SKM-1 (cell line): Measurements from ENCODE around the gene RPL41.
"Not testable (repeated sequence)": the region's sequence is repeated elsewhere in the genome, so short reads cannot be mapped to it uniquely, and the experiment has no call there.

Experiments used
- DNase-seq: peaks from one replicate; lab custom pipeline; 2025; ENCODE audit not compliant: unreplicated experiment; lab: John Stamatoyannopoulos, UW

RPL41 gene

DNA sequence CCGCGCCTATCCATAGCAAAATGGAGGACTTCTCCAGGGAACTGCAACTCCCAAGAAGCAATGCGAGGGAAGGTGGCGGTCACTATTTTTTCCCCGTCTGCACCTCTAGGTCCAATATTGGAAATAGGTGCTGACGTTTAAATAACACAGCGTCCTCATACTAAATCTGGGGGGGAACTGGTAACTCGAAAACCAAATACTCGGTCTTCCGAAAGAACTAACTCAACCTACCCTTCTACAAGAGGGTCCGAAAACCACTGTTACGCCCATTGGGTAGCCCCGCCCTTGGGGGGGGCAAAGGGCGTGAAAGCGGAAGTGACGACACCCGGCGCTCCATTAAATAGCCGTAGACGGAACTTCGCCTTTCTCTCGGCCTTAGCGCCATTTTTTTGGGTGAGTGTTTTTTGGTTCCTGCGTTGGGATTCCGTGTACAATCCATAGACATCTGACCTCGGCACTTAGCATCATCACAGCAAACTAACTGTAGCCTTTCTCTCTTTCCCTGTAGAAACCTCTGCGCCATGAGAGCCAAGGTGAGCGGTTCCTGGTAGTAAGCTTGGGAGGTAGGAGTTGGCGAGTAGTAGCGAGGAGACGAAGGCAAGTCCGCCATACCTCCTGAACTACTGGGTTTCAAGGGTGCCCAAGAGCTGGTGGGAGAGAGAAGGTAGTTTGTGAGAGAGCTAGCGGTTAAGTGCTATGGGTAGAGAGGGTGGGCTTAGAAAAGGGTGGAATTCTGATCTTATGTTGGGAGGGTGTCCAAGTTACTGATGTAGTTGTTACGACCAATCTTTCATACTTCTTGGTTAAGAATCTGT, at the start of gene RPL41:
TSS of gene RPL41 (plus strand) at position 367 of the 815 bp plus-strand sequence.
- DNase-seq, result peak; percentile 67

DNA sequence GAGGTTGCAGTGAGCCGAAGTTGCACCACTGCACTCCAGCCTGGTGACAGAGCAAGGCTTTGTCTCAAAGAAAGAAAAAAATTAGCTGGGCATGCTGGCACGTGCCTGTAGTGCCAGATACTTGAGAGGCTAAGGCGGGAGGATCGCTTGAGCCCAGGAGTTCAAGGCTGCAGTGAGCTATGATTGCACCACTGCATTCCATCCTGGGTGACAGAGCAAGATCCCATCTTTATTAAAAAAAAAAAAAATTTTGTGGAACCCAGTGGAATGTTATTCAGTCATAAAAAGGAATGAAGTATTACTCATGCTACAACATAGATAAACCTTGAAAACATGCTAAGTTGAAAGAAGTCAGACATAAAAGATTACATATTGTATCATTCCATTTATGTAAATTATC, 44.8 kb upstream of the RPL41 start:
- no peak for DNase-seq

DNA sequence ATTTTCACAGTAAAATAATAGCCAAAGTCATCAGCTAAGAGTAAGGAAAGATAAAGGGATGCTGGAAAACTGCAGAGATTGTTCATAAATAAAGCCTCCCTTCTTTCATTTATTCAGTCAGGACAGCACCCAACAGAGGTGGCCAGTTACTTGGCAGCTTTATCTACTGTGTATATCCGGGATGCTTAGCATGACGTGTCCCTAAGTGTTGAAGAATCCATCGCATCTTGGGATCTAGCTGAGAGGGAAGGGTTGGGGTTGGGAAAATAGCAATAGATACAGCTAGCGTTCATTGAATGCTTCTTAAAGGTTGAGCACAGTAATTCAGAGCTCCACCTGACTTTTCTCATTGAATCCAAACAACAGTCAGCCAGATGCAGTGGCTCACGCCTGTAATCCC, 42.0 kb upstream of the RPL41 start:
- DNase-seq, result no peak

DNA sequence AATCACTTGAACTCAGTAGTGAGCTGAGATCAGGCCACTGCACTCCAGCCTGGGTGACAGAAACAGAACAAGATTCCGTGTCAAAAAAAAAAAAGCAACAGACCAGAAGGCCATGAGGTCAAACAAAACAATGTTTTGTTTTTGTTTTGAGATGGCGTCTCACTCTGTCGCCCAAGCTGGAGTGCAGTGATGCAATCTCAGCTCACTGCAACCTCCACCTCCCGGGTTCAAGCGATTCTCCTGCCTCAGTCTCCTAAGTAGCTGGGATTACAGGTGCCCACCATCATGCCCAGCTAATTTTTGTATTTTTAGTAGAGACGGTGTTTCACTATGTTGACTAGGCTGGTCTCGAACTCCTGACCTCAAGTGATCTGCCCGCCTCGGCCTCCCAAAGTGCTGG, 38.5 kb upstream of the RPL41 start:
- not testable (repeated sequence) for DNase-seq

DNA sequence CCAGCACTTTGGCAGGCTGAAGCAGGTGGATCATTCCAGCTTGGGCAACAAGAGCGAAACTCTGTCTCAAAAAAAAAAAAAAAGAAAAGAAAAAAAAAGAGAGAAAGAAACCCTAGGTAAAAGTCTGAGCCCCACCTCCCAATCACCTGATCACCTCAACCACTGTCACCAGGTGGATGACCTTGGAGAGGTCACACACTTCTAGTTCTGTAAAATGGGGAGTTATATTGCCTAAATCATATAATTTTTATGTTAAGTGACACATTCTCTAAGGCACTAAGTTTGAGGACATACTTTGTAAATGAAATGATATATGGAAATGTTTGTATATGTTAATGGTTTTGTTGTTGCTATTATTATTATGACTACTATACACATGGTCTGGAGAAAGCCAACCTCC, 38.0 kb upstream of the RPL41 start:
- DNase-seq, result no peak

DNA sequence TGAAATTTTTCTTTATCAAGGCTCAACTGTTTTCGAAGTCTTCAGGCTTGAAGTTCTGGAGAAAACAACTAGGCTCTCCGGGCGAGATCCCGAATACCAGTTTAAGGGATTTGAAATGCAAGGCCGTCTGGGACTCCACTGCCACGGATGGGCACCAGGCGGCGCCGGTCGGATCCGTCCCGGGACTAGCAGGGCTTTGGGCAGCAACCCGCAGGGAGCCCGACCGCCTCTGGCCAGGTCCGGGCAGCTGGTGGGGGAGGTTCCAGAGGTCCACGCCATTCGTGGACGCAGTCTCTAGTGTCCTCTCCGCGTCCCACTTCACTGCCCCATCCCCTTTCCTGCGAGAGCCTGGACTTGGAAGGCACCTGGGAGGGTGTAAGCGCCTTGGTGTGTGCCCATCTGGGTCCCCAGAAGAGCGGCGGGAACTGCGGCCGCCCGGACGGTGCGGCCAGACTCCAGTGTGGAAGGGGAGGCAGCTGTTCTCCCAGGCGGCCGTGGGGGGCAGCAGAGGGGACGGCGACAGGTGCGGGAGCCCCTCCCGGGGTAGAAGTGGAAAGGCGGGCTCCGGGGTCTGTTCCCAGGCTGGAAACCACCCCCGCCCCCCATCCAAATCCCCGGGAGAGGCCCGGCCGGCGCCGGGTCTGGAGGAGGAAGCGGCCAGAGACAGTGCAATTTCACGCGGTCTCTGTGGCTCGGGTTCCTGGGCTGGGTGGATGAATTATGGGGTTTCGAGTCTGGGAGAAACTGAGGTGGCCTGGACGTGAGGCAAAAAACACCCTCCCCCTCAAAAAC, 37.3 kb upstream of the RPL41 start:
- DNase-seq, result peak; percentile 4

DNA sequence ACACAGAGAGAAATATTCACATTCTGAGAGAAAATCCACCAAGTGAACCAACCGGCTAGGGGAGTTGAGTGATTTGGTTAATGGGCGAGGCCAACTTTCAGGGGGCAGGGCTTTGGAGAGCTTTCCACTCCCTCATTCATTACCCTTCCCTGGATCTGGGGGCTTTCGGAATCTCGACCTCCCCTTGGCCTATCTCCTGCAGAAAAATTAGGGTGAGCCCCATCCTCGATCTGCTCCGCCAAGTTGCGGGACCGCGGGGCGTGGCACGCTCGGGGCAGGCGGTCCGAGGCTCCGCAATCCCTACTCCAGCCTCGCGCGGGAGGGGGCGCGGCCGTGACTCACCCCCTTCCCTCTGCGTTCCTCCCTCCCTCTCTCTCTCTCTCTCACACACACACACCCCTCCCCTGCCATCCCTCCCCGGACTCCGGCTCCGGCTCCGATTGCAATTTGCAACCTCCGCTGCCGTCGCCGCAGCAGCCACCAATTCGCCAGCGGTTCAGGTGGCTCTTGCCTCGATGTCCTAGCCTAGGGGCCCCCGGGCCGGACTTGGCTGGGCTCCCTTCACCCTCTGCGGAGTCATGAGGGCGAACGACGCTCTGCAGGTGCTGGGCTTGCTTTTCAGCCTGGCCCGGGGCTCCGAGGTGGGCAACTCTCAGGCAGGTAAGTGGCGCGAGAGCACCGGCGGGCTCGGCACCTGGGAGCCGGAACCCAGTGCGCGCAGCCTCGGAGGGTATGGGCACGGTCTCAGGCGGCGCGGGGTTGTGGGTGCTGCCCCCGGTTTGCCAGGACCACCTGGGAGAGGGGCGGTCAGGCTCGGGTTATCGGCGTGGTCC, 36.5 kb upstream of the RPL41 start, which contains the start of gene ERBB3:
TSS of gene ERBB3 (plus strand) at position 443 of the 833 bp plus-strand sequence. CDS start at position 579, 136 bp downstream.
- DNase-seq, result peak; percentile 5

DNA sequence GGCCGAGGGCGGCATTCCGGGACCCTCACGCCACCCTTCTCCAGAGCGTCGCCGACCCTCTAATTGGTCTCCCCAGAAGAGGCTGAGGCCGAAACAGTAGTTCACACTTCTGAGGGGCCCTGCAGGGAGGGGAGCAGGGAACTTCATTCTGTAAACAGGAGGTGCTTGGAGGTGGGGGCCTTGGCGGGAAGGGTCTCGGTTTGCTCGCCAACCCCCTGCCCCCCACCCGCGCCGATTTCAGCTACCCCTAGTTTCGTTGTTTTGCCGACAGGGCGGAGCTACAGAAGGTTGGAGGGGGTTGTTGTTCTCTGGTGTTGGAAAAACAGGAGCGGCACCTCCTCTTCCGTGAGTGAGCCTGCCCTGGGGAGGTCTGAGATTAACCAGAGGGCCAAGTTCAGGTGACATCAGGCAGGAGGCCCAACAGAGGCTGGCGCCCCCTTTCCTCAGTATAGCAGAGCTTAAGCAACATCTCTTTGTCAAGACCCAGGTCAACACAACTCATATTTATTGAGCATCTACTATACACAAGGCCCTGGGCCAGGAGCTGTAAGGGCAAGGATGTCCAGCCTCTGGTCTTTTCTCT, 35.8 kb upstream of the RPL41 start:
- DNase-seq, result no peak

DNA sequence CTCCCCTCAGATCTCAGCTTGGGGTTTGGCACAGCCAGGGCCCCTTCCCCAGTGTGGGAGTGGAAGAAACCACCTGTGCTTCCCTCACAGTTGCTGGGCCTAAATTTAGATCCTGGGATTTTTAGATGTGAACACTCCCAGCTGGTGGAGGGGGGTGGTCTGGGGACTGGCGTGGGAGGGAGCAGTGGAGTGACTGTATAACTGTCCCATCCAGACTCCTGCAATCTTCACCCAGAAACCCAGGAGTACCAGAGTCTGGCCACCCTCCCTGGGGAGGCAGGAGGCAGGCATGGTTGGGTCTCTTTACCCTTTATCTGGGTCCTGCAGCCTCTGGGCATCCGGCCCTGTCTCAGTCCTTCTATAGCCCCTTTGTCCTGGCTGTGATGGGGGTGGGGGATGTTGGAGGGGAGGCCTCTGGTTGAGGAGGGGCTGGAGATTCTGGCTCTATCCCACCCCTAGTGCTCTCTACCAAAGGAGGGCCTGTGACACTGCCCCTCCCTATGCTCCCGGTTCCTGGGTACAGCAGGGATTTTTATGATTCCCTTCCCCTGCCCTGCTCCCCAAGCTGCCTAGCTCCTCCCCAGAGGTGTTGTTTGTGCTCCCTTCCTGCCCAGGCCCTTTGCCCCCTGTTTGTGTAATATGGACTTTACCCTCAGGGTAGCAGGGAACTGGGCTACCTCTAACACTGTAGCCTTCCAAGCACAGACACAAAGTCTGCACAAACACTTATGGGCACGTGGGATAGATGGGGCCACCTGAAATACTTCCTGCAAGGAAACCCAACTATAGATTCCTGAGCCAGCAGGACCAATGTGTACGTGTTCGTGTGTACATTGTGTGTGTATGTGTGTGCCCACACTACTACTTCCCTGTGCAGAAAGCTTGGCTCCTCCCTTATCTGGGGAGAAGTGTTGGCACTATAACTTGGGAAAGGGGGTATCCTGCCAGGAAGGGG, 34.8 kb upstream of the RPL41 start:
- DNase-seq, result no peak

DNA sequence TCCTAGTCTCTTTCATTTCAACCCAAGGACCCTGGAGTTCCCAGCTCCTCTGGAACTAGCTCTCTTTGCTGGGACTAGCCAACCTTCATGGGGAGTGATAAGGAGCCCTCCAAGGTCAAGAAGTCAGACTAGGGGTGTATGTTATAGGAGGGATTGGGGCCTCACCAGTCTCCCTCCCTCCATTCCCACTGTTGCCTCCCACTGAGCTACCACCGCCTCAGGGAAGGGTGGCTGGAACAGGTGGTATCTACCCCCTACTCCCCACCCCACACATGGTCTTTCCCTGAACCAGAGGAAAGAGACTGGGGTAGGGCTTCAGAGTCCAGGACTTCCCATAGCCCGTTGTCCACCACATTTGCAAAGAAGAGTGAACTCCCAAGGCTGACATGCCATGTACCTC, 34.1 kb upstream of the RPL41 start:
- no peak for DNase-seq

DNA sequence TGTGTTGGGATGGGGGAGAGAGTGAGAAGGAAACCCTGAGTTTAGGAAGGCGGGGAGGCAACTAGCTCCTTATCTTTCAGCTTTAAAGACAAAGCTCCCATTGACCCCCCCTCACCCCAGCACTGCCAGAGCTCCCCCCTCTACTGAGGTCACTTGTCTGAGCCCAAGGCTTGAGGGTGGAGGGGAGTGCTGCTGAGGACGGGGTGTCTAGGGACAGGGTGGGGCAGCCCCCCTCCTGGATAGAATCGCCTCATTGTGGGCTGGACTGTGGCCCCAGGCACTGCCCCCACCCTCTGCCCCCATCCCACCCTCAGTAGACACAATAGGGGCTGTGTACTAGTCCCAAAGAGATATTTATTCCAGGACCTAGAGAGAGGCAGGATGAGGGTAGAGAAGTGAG, 33.5 kb upstream of the RPL41 start:
- DNase-seq, result no peak

DNA sequence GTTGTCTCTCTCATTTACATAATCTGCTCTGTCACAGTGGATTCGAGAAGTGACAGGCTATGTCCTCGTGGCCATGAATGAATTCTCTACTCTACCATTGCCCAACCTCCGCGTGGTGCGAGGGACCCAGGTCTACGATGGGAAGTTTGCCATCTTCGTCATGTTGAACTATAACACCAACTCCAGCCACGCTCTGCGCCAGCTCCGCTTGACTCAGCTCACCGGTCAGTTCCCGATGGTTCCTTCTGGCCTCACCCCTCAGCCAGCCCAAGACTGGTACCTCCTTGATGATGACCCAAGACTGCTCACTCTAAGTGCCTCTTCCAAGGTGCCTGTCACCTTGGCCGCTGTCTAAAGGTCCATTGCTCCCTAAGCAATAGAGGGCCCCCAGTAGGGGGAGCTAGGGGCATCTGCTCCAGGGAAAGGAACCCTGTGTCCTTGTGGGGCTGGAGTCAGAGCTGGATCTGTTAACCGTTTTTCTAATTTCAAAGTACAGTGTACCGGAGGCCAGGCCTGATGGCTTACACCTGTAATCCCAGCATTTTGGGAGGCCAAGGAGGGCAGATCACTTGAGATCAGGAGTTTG, 31.4 kb upstream of the RPL41 start:
- DNase-seq, result no peak

DNA sequence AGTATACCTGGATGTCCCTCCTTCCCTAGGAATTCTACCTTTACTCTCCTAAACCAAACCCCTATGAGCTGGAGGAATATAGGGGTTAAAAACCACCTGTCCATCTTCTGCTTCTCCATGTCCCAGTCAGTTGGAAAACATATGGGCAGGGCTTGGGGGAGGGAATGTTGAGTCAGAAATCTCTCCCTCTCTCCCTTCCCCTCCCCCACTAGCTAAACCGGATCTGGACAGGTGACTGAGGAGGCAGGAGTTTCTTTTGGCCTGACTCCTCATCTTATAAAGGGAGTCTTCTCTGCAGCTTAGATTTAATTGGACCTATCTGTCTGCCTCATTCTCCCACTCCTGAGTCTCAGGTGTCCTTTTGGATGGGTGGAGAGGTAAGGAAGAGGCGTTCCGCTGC, 30.3 kb upstream of the RPL41 start:
- DNase-seq, result no peak

DNA sequence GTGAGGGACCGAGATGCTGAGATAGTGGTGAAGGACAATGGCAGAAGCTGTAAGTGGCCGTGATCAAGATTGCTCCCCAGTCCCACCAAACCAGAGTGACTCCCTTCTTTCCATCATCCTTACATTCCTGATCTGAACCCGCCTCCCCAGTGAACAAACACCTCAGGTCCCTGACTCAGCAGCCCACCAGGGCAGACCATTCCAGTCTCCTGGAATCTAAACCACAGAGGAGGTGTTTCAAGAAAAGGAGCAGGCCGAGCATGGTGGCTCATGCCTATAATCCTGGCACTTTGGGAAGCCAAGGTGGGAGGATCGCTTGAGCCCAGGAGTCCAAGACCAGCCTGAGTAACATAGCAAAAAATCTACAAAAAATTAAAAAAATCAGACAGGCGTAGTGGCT, 29.8 kb upstream of the RPL41 start:
- DNase-seq, result no peak

DNA sequence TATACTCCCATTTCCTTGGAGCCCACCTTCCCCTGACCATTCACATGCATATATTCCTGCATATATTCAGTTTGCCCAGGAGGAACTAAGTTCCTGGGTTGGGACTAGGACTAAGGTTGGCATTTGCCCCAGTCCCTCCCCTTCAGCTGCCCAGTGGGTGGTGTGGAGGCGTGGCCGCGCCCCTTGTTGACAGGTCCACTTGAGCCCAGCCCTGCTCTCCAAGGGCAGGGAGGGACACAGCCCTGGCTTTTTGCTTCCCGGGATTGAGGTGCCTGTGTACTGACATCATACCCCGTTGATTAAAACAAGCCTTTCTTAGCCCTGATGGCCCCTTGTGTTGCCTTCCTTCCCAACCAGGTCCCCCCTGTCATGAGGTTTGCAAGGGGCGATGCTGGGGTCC, 29.2 kb upstream of the RPL41 start:
- DNase-seq, result no peak

DNA sequence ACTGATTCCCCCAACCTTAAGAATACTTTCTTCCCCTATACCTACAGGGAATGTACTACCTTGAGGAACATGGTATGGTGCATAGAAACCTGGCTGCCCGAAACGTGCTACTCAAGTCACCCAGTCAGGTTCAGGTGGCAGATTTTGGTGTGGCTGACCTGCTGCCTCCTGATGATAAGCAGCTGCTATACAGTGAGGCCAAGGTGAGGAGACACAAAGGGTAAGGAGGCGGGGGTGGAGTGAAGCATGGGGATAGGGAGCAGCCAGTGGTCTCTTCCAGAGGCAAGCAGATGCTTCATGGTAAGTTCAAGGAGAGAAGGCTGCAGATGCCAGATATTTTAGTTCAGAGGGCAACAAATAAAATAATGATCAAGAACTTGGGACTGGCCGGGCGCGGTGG, 18.7 kb upstream of the RPL41 start:
- DNase-seq, result no peak

DNA sequence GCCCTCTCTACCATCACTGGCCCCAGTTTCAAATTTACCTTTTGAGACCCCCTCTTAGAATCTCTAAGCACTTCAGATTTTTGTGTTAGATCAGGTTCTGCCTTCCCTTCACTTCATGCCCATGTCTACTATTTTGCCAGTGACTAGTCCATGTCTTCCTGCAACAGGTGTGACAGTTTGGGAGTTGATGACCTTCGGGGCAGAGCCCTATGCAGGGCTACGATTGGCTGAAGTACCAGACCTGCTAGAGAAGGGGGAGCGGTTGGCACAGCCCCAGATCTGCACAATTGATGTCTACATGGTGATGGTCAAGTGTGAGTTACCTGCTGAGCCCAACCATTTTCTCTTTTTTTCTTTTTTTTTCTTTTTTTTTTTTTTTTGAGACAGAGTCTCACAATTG, 17.8 kb upstream of the RPL41 start:
- no peak for DNase-seq

DNA sequence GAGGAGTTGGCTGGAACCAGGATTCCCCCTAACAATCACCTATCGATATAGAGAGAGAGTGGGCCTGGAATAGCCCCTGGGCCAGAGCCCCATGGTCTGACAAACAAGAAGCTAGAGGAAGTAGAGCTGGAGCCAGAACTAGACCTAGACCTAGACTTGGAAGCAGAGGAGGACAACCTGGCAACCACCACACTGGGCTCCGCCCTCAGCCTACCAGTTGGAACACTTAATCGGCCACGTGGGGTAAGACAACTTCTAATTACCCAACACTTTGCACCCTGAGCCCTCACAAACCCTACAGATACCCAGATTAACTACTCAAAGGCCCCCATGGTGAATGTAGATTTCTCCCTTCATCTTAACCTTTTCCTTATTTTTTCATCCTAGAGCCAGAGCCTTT, 16.6 kb upstream of the RPL41 start:
- no peak for DNase-seq

DNA sequence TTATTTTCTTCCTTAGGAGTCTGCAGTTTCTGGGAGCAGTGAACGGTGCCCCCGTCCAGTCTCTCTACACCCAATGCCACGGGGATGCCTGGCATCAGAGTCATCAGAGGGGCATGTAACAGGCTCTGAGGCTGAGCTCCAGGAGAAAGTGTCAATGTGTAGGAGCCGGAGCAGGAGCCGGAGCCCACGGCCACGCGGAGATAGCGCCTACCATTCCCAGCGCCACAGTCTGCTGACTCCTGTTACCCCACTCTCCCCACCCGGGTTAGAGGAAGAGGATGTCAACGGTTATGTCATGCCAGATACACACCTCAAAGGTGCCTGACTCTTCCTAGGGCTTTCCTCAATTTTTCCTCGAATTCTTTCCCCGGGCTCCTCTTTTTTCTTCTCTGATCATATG, 15.4 kb upstream of the RPL41 start:
- DNase-seq, result no peak

DNA sequence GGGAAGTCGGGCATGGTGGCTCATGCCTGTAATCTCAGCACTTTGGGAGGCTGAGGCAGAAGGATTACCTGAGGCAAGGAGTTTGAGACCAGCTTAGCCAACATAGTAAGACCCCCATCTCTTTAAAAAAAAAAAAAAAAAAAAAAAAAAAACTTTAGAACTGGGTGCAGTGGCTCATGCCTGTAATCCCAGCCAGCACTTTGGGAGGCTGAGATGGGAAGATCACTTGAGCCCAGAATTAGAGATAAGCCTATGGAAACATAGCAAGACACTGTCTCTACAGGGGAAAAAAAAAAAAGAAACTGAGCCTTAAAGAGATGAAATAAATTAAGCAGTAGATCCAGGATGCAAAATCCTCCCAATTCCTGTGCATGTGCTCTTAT, 13.8 kb upstream of the RPL41 start:
- no peak for DNase-seq
